ENCODE results near the gene IBA57. TPM values are rescaled to one million over a fixed set of nuclear protein-coding genes. Genes with fewer than 3 reads are reported as not detected.

Gene IBA57
- total RNA-seq, 2 experiments from 2014 or later: 9.1 to 9.9 TPM

GRCh38 chr1:228122921-228123441 is 42.6 kb upstream of the IBA57 start:
- no peak for DNase-seq (ENCODE audit: low spot score)
- Histone ChIP-seq H4K20me1 (ENCODE audit: insufficient read depth, low read length) (no peaks in the 10 kb centered on the region), H3K4me2 (ENCODE audit: low read length) (no peak overlapping the region), H3K9me2 (ENCODE audit: insufficient read depth, low read length) (no peaks in the 10 kb centered on the region), H3K4me1 (ENCODE audit: insufficient read depth, low read length, poor library complexity, severe bottlenecking) (peaks cover 8% of the 10 kb centered on the region), H3K27ac (ENCODE audit: low read depth, low read length, poor library complexity, severe bottlenecking) (no peak overlapping the region), H3K36me3 (ENCODE audit: insufficient read depth, low read length) (no peaks in the 10 kb centered on the region), H2AFZ (ENCODE audit: low read length) (no peak overlapping the region), H3K79me2 (ENCODE audit: insufficient read depth, low read depth, low read length) (no peaks in the 10 kb centered on the region), H3K4me3 (ENCODE audit: low read depth, low read length, poor library complexity, severe bottlenecking) (no peak overlapping the region), H3K9me3 (ENCODE audit: low read length) (peaks cover 34% of the 10 kb centered on the region)
- CTCF ChIA-PET (ENCODE audit: unreplicated experiment): no interaction called here
- POLR2A ChIA-PET: interaction anchor here (2.2 kb wide), 1 partner anchor 10 kb away, joined by 7 read pairs; no protein-coding TSS in a partner anchor
- BruUV-seq (replicated peaks): no TSS peak
- intact Hi-C loops (cut with micrococcal nuclease; ENCODE audit: unreplicated experiment): no loop called here
- no peak for TF ChIP-seq CTCF (conservative IDR thresholded peaks at IDR 0.05; ENCODE audit: low read length)
- no peak for TF ChIP-seq EZH2phosphoT487 (IDR thresholded peaks at IDR 0.05; ENCODE audit: borderline replicate concordance, low read depth, low read length)

- H2AFZ ChIP-seq (ENCODE audit: low read length): no peak overlapping the region
- no peak for DNase-seq (ENCODE audit: low spot score)
- intact Hi-C loops (cut with micrococcal nuclease; ENCODE audit: unreplicated experiment): no loop called here
- no peaks in the 10 kb centered on the region for H3K36me3 ChIP-seq (ENCODE audit: insufficient read depth, low read length)
- no TSS peak for BruUV-seq (replicated peaks)
- no peak overlapping the region for H3K4me3 ChIP-seq (ENCODE audit: low read depth, low read length, poor library complexity, severe bottlenecking)
- POLR2A ChIA-PET: interaction anchor here (2.2 kb wide), 1 partner anchor 11 kb away, joined by 7 read pairs; no protein-coding TSS in a partner anchor
- H3K9me3 ChIP-seq (ENCODE audit: low read length): peaks cover 29% of the 10 kb centered on the region
- no peak overlapping the region for H3K4me2 ChIP-seq (ENCODE audit: low read length)
- H3K4me1 ChIP-seq (ENCODE audit: insufficient read depth, low read length, poor library complexity, severe bottlenecking): peaks cover 8% of the 10 kb centered on the region
- H4K20me1 ChIP-seq (ENCODE audit: insufficient read depth, low read length): no peaks in the 10 kb centered on the region
- no peaks in the 10 kb centered on the region for H3K9me2 ChIP-seq (ENCODE audit: insufficient read depth, low read length)
- H3K27ac ChIP-seq (ENCODE audit: low read depth, low read length, poor library complexity, severe bottlenecking): no peak overlapping the region
- H3K79me2 ChIP-seq (ENCODE audit: insufficient read depth, low read depth, low read length): no peaks in the 10 kb centered on the region
- CTCF ChIA-PET (ENCODE audit: unreplicated experiment): interaction anchor here (0.6 kb wide), 1 partner anchor 124 kb away, joined by 3 read pairs; no protein-coding TSS in a partner anchor
- TF ChIP-seq EZH2phosphoT487 (IDR thresholded peaks at IDR 0.05; ENCODE audit: borderline replicate concordance, low read depth, low read length): no peak
- no peak for TF ChIP-seq CTCF (conservative IDR thresholded peaks at IDR 0.05; ENCODE audit: low read length)
These were observed 42.1 kb upstream of the IBA57 start for GRCh38 chr1:228123505-228123904.

- no TSS peak for BruUV-seq (replicated peaks)
- Histone ChIP-seq H3K4me3 (ENCODE audit: low read depth, low read length, poor library complexity, severe bottlenecking) (no peak overlapping the region), H3K9me3 (ENCODE audit: low read length) (peaks cover 18% of the 10 kb centered on the region; the same call in 1 of the 2 replicates), H3K27ac (ENCODE audit: low read depth, low read length, poor library complexity, severe bottlenecking) (no peak overlapping the region), H3K4me2 (ENCODE audit: low read length) (no peak overlapping the region), H2AFZ (ENCODE audit: low read length) (peak overlapping the region; percentile 17; the same call in 1 of the 2 replicates), H3K36me3 (ENCODE audit: insufficient read depth, low read length) (no peaks in the 10 kb centered on the region), H3K4me1 (ENCODE audit: insufficient read depth, low read length, poor library complexity, severe bottlenecking) (peaks cover 8% of the 10 kb centered on the region), H3K9me2 (ENCODE audit: insufficient read depth, low read length) (no peaks in the 10 kb centered on the region), H3K79me2 (ENCODE audit: insufficient read depth, low read depth, low read length) (no peaks in the 10 kb centered on the region), H4K20me1 (ENCODE audit: insufficient read depth, low read length) (no peaks in the 10 kb centered on the region)
- TF ChIP-seq EZH2phosphoT487 (IDR thresholded peaks at IDR 0.05; ENCODE audit: borderline replicate concordance, low read depth, low read length): no peak
- POLR2A ChIA-PET: interaction anchor here (0.5 to 1.2 kb wide), 7 partner anchors 9 to 1944 kb away, joined by 3 read pairs; partner anchors contain the start of gene TRIM11
- DNase-seq (ENCODE audit: low spot score): no peak
- CTCF ChIA-PET (ENCODE audit: unreplicated experiment): interaction anchor here (0.6 to 1.2 kb wide), 2 partner anchors 23 to 42 kb away, joined by 3 read pairs; no protein-coding TSS in a partner anchor
- intact Hi-C loops (cut with micrococcal nuclease; ENCODE audit: unreplicated experiment): no loop called here
These were observed 40.4 kb upstream of the IBA57 start for GRCh38 chr1:228125185-228125584.
